ENCODE data around the gene CNOT1. TPM values are rescaled to one million over a fixed set of nuclear protein-coding genes. Genes with fewer than 3 reads are reported as not detected.
A peak's percentile ranks its signal among the peaks of the same experiment; 100 is the strongest.

The CNOT1 gene
- total and polyA plus RNA-seq, 2 experiments from 2014 or later: 49.3 to 71.8 TPM

GRCh38 chr16:58516768-58517107 lies 112.9 kb downstream of the CNOT1 start:
- peaks cover 51% of the 10 kb centered on the region for H3K36me3 ChIP-seq
- H3K27ac ChIP-seq: no peak overlapping the region
- H3K27me3 ChIP-seq: no peaks in the 10 kb centered on the region
- H3K9me3 ChIP-seq (ENCODE audit: low read depth): no peaks in the 10 kb centered on the region
- no peak for DNase-seq (ENCODE audit: low read depth in 1 of 2, low spot score in 1 of 2)
- no peak overlapping the region for H3K4me3 ChIP-seq
- no peaks in the 10 kb centered on the region for H3K4me1 ChIP-seq (ENCODE audit: low read depth)
- TF ChIP-seq CTCF (IDR thresholded peaks at IDR 0.05; ENCODE audit: low read depth, low read length): no peak

DNA sequence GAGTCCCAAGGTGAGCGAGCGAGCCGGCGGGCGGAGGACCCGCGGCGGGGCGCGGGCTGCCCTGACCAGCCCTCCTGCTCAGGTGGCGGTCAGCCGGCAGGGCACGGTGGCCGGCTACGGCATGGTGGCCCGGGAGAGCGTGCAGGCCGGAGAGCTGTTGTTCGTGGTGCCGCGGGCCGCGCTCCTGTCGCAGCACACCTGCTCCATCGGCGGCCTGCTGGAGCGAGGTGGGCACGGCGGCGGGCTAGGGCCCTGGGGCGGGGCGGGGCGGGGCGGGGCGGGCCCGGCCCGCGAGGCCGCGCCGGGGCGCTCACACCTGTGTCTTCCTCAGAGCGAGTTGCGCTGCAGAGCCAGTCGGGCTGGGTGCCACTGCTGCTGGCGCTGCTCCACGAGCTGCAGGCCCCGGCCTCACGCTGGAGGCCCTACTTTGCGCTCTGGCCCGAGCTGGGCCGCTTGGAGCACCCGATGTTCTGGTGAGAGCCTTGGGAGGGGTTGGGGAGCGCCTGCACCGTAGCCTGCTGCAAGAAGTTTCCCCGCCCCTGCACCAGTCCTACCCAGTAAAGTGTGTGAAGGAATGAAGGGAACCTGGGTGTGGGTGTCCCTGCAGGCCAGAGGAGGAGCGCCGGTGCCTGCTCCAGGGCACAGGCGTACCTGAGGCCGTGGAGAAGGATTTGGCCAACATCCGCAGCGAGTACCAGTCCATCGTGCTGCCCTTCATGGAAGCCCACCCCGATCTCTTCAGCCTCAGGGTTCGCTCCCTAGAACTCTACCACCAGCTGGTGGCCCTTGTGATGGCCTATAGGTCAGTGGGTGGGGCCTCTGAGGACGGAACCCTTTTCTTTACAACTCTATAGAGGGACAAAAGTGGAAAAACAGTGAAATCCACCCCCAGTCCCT lies 113.5 kb downstream of the CNOT1 start:
- no peaks in the 10 kb centered on the region for H3K4me1 ChIP-seq (ENCODE audit: low read depth)
- no peak for TF ChIP-seq CTCF (IDR thresholded peaks at IDR 0.05; ENCODE audit: low read depth, low read length)
- H3K36me3 ChIP-seq: peaks cover 44% of the 10 kb centered on the region
- H3K4me3 ChIP-seq: peak overlapping the region; percentile 54
- peak; percentile 6 to 37 for DNase-seq (ENCODE audit: low read depth in 1 of 2, low spot score in 1 of 2)
- H3K27me3 ChIP-seq: no peaks in the 10 kb centered on the region
- H3K27ac ChIP-seq: peak overlapping the region; percentile 90
- H3K9me3 ChIP-seq (ENCODE audit: low read depth): no peaks in the 10 kb centered on the region

GRCh38 chr16:58515125-58515870 lies 114.3 kb downstream of the CNOT1 start, which contains the start of gene SETD6:
SETD6 (plus strand) TSS chr16:58515517; CDS start chr16:58515538, 21 bp downstream.
- Histone ChIP-seq H3K36me3 (peaks cover 36% of the 10 kb centered on the region), H3K9me3 (ENCODE audit: low read depth) (no peaks in the 10 kb centered on the region), H3K4me1 (ENCODE audit: low read depth) (no peaks in the 10 kb centered on the region), H3K4me3 (peak within 1 kb of the TSS; percentile 54), H3K27me3 (no peaks in the 10 kb centered on the region), H3K27ac (peak within 1 kb of the TSS; percentile 90)
- DNase-seq (ENCODE audit: low read depth in 1 of 2, low spot score in 1 of 2): peak; percentile 92 to 94
- TF ChIP-seq CTCF (IDR thresholded peaks at IDR 0.05; ENCODE audit: low read depth, low read length): peak; percentile 22

- H3K4me1 ChIP-seq (ENCODE audit: low read depth): no peaks in the 10 kb centered on the region
- peaks cover 22% of the 10 kb centered on the region for H3K36me3 ChIP-seq
- H3K27me3 ChIP-seq: no peaks in the 10 kb centered on the region
- TF ChIP-seq CTCF (IDR thresholded peaks at IDR 0.05; ENCODE audit: low read depth, low read length): no peak
- no peak for DNase-seq (ENCODE audit: low read depth in 1 of 2, low spot score in 1 of 2)
- no peak overlapping the region for H3K27ac ChIP-seq
- H3K9me3 ChIP-seq (ENCODE audit: low read depth): no peaks in the 10 kb centered on the region
- no peak overlapping the region for H3K4me3 ChIP-seq
Observed at GRCh38 chr16:58513874-58514273, 115.8 kb downstream of the CNOT1 start.

DNA sequence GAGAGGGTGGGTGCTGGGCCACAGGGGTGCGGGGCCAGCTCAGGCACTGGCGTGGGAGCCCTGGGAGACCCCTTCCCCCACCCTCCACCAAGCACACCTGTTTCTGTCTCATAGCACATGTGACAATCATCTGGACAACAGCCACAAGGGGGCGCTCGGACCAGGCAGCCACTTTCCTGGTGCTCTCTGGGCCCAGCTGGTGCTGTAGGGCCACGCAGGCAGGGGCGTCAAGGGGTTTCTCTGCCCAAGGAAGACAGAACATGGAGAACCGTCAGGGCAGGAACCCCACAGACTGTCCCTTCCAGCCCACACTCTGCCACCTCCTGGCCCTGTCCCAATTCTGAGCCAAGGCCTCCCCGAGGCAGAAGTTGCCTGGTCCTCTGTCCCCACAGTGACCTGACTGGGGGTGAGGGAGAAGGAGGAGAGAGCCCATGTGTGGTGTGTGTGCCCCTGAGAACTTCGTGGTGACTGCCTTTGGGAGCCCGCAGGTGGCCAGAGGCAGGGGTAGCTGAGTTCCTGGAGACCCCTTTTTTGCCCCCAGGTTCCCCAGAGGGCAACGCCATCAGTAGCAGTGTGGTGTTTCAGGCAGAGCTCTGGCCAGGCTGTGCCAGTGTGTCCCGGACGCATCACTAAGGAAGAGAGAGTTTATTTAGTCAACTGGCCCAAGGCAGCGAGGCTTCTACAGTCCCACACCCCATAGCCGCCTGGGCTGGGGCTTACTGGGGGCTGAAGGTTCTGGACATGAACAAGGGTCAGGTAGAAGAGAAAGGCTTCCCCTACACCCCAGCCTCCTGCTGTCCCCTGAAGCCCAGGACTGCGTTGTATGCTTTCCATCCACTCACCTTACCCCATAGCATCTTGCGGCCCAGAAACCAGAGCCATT lies 117.5 kb downstream of the CNOT1 start:
- Histone ChIP-seq H3K4me3 (no peak overlapping the region), H3K27ac (no peak overlapping the region)
- peak; percentile 72 to 82 for DNase-seq (ENCODE audit: low read depth in 1 of 2, low spot score in 1 of 2)

More for the DNA sequence above, 117.5 kb downstream of the CNOT1 start:
- H3K9me3 ChIP-seq (ENCODE audit: low read depth): no peaks in the 10 kb centered on the region
- peaks cover 5% of the 10 kb centered on the region for H3K36me3 ChIP-seq
- H3K27me3 ChIP-seq: no peaks in the 10 kb centered on the region
- peak; percentile 73 for TF ChIP-seq CTCF (IDR thresholded peaks at IDR 0.05; ENCODE audit: low read depth, low read length)
- no peaks in the 10 kb centered on the region for H3K4me1 ChIP-seq (ENCODE audit: low read depth)

Data from cardiac muscle cell (in vitro differentiated cells and primary cell).